HS-27A (cell line): ENCODE data around the gene MRPL55.
"Not testable (repeated sequence)": the region's sequence is repeated elsewhere in the genome, so short reads cannot be mapped to it uniquely, and the experiment has no call there.

Experiments used
- DNase-seq: peaks from one replicate; pipeline ENCODE4 v3.0.0-alpha.2; 2012; ENCODE audit warnings: low read depth, missing footprints

The MRPL55 gene

GRCh38 chr1:228120857-228121489 is 11.9 kb upstream of the MRPL55 start:
- no peak for DNase-seq

DNA sequence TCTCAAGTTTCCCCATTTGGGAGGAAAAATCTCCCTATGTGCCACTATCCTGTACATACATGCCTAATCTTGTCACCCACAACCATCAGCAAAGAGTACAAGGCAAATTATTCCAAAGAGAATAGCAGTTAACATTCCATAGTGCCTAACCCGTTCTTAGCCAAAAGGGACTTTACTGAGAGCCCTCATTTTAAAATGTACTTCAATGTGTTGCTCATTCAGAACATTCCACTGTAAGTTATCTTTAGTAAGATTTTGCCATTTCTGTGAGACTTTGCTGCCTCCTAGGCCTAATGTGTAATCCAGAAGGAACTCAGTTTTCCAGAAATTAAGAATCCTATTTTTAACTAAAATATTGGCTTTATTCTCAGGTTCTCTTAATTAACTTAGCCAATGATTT is 11.3 kb upstream of the MRPL55 start:
- no peak for DNase-seq

DNA sequence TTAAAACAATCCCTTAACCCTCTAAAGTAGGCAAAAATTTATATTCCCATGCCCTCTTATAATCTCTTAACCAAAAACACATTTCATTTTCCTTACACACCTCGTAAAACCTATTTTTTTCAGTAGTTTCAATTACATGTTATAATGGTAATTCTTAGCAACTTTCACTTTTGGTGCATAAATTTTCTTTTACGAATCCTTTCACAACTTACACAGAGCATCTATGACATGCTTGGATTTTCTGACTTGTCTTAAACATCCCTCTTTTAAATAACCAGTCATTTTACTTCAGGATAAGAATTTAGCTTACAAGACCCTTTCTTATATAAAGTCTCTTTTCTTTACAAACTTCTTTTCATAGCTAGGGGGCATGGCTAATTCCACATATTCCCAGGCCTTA is 8.9 kb upstream of the MRPL55 start:
- DNase-seq, result no peak

- no peak for DNase-seq
Observed at GRCh38 chr1:228117335-228117734, 8.2 kb upstream of the MRPL55 start.

DNA sequence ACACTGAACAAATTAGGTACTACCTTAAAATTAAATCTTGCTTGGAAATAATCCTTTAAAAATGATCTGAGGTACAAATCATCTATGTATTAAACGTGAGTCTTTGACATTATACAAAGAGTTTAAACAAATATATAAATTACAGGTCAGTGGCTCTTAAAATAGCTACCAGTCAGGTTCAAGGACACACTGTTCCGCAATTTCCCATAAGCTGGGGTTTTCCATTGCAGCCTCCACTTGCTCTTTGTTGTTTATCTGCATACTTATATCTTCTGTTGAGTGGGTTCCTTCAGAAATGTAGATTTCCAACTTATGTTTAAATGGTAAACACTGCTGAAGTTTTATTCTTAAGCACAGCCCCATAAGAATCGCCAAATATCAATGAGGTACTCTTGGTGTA is 5.7 kb upstream of the MRPL55 start:
- DNase-seq, result no peak

- DNase-seq, result no peak
Observed at GRCh38 chr1:228112617-228113016, 3.5 kb upstream of the MRPL55 start.

DNA sequence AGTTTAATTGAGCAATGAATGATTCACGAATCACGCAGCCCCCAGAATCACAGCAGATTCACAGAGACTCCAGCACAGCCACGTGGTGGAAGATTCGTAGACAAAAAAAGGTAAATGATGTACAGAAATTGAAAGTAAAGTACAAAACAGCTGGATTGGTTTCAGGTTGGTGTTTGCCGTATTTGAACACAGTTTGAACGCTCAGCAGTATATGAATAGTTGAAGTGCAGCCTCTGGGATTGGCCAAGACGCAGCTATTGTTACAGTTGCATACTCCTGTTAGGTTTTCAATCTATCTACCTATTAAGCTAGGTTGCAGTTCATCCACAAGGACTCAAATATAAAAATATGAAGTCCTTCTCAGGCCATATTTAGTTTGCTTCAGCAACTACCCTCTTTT is 3.1 kb upstream of the MRPL55 start:
- no peak for DNase-seq

GRCh38 chr1:228111315-228111714 is 2.2 kb upstream of the MRPL55 start:
- DNase-seq, result not testable (repeated sequence)

- no peak for DNase-seq
Observed at GRCh38 chr1:228110556-228110955, 1.5 kb upstream of the MRPL55 start.

GRCh38 chr1:228109962-228110488 is 926 bp upstream of the MRPL55 start:
- DNase-seq, result no peak

DNA sequence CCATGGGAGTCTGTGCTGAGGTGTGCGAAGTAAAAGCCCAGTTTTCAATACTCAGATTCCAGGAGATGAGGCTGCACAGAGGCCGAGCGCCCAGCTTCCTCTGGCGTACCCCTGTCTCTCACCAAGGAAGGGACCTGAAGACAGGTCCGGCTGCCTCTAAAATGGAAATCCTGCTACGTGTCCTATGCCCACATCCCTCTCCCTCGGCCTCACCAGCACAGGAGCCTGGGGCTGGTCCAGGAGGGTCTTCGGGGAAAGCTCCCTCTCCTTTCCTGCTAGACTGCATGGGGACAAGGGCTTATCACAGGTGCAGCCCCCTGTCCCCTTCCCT is 392 bp downstream of the MRPL55 start:
- DNase-seq, result no peak

GRCh38 chr1:228108055-228108690 is 926 bp downstream of the MRPL55 start:
- DNase-seq, result no peak

GRCh38 chr1:228107636-228108035 is 1.5 kb downstream of the MRPL55 start:
- no peak for DNase-seq

DNA sequence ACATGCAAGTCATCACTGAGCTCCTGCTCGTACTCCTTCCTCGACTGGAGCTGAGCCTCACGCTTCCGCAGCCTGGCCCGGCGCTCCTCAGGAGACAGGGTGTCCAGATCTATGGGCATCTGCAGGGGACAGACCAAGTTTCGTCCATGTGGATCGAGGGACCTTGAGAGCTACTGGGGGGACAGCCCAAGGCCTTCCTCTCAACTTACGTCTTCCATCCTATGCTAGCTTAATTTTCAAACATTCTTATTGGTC is 2.4 kb downstream of the MRPL55 start:
- no peak for DNase-seq

GRCh38 chr1:228105996-228106799 is 2.9 kb downstream of the MRPL55 start:
- no peak for DNase-seq

DNA sequence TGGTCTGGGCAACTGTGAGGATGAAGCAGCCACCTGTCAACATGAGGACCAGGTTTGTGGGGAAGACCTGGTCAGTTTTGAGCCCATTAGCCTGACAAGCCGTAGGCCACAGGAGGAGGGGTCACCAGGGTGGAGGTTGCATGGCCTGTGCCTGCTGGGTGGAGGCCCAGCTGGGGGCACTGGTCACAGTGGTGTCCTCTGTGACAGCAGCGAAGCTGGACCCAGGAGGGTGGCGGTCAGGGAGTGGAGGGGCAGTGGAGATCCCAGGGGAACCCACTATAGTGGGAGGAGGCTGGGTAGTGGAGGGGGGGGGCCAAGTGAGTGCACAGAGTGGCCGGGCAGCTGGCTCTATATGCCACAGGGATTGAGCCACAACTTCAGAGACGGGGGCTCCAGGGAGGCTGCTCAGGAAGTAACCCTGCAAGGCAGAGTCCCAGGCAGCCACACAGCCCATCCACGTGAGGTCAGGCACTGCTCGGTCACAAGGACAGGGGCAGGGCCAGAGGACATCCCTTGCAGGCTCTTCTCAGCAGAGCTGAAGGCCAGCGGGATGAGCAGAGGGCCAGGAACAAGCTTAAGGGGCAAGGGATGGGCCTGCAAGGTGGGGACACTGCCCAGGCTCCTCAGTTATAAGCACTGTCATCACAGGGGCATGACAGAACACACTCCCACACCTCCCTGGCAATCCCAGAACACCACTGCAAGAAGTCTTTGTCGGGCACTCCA is 3.7 kb downstream of the MRPL55 start:
- DNase-seq, result no peak

DNA sequence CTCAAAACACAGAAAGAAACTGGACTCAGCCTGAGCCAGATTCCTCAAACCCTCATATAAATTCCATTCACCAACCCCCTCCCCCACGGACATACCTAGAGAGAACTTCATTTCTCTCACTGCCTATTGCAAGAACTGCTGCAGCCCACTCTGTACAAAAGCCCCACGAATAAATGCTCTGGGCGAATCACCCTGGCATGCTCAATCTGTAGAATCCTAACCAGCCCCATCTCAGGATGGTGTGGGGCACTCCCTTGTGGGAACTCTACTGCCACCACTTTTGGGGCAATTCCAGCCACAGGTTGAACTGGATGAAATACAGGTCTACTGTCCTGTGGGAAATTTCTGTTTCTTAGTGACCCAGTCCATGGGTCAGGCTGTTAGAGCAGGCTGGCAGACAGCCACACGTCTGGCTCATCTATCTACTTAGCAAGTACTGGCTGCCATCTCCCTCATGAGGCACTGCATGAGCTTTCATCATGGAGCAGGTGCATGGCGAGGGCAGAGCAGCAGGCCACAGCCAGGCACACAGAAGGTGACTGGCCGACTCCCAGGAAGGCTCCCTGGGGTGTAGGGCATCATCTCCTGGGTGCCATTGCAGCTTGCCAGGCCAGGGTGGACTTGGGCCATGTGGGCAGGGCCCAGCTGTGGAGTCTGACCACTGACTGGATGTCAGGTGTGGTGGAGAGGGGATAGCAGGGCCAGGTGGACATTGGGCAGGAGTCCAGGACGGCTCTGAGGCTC is 4.4 kb downstream of the MRPL55 start:
- no peak for DNase-seq

DNA sequence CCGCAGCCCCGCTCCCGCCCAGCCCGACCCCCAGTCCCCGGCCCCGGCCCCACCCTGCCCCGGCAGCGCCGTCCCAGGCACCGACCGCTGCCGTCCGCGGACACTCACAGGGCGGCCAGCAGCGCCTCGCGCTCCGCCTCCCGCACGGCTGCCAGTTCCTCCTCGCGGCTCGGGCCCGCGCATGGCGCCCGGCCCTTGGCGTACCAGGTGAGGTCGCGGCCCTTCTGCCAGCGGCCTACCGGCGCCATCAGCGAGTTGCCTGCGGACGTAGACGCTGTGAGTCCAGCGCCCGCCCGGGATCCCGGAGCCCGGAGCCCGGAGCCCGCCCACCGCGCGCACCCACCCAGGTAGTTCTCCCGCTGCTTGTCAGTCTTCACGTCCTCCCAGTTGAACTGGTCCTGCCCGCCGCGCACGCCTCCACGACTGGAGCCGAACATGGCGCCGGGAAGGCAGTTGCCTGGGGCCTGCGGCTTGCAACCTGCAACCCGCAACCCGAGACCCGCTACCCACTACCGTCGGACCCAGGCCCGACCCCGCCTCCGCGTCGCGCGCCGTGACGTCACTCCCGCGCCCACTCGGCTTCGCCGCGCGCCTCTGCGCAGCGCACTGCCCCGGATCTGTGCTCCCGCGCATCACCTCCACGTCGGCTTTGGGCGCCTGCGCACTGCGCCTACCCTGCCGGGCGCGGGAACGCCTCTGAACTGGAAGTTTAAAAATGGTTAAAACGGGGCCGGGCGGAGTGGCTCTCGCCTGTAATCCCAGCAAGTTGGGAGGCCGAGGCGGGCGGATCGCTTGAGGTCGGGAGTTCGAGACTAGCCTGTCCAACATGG is 6.1 kb downstream of the MRPL55 start, which contains the start of gene C1orf35:
C1orf35 (minus strand) TSS at position 535 of the 830 bp plus-strand sequence; CDS start at position 437, 98 bp downstream.
- peak; percentile 69 for DNase-seq

GRCh38 chr1:228101994-228102790 is 6.9 kb downstream of the MRPL55 start:
- DNase-seq, result no peak

GRCh38 chr1:228101614-228101993 is 7.5 kb downstream of the MRPL55 start:
- DNase-seq, result no peak
